SK-N-SH (cell line): ENCODE measurements around the gene CTLA4. TPM values are rescaled to one million over a fixed set of nuclear protein-coding genes. Genes with fewer than 3 reads are reported as not detected.

Source experiments
- CTCF ChIA-PET: fragments of 300-600, 350-600 bp; formaldehyde crosslinking; extraction: SDS; loops from one replicate; lab custom pipeline; 2021; lab: Yijun Ruan, JAX
- POLR2A ChIA-PET: fragments of 350-600 bp; sonication (Branson Sonifier 250); formaldehyde crosslinking; extraction: SDS; loops from one replicate; lab custom pipeline; 2020; ENCODE audit warnings: antibody characterized with exemption, inconsistent platforms; lab: Yijun Ruan, JAX
- DNase-seq: peaks from one replicate; pipeline ENCODE4 v3.0.0; 2012
- H2AFZ ChIP-seq: fragments of 200-600 bp; sonication (generic); 2 replicates; pipeline ENCODE4 v1.8.1; 2016; ENCODE audit warnings: antibody characterized with exemption, mild to moderate bottlenecking, low read depth
- H3F3A ChIP-seq: fragments of 200-600 bp; sonication (generic); replicated peaks from 2 replicates; pipeline ENCODE3; 2016; ENCODE audit warnings: antibody characterized with exemption, mild to moderate bottlenecking; ENCODE audit not compliant: insufficient read depth
- H3K27ac ChIP-seq, 2 experiments: fragments of 200-500 bp in 1 of 2; fragments of 200-600 bp in 1 of 2; sonication (Bioruptor generic) in 1 of 2; sonication (generic), shearing (Covaris generic) in 1 of 2; 2 replicates each; pipeline versions ENCODE4 v1.5.1 to v1.6.1; 2014 to 2016; ENCODE audit warnings: low read depth in 2 of 2, inconsistent platforms in 1 of 2, low read length in 1 of 2, mild to moderate bottlenecking in 1 of 2, mixed read lengths in 1 of 2
- H3K27me3 ChIP-seq: fragments of 200-600 bp; sonication (generic), shearing (Covaris generic); 2 replicates; pipeline ENCODE4 v1.6.1; 2016; ENCODE audit warnings: mixed run types; ENCODE audit not compliant: insufficient read depth
- H3K36me3 ChIP-seq, 2 experiments: fragments of 200-500 bp in 1 of 2; fragments of 200-600 bp in 1 of 2; sonication (Bioruptor generic) in 1 of 2; sonication (generic) in 1 of 2; replicated peaks in 1 of 2; 2 replicates each; pipeline versions ENCODE3 to v1.5.1; 2014 to 2016; ENCODE audit warnings: low read length in 1 of 2, mild to moderate bottlenecking in 1 of 2; ENCODE audit not compliant: insufficient read depth in 2 of 2, control insufficient read depth in 1 of 2
- H3K4me1 ChIP-seq, 2 experiments: fragments of 200-500 bp in 1 of 2; fragments of 200-600 bp in 1 of 2; sonication (Bioruptor generic) in 1 of 2; sonication (generic), shearing (Covaris generic) in 1 of 2; 2 replicates each; pipeline versions ENCODE4 v1.5.1 to v1.6.1; 2014 to 2016; ENCODE audit warnings: low read depth in 1 of 2, low read length in 1 of 2, mixed run types in 1 of 2; ENCODE audit not compliant: insufficient read depth in 2 of 2, control insufficient read depth in 1 of 2
- H3K4me2 ChIP-seq: fragments of 200-600 bp; sonication (generic), shearing (Covaris generic); 2 replicates; pipeline ENCODE4 v1.6.1; 2017; ENCODE audit warnings: mixed run types
- H3K4me3 ChIP-seq, 2 experiments: fragments of 200-500 bp in 1 of 2; fragments of 200-600 bp in 1 of 2; sonication (Bioruptor generic) in 1 of 2; sonication (generic), shearing (Covaris generic) in 1 of 2; 2 replicates each; pipeline versions ENCODE4 v1.5.1 to v1.8.1; 2014 to 2016; ENCODE audit warnings: low read depth in 2 of 2, inconsistent platforms in 1 of 2, low read length in 1 of 2, mild to moderate bottlenecking in 1 of 2, mixed read lengths in 1 of 2, moderate library complexity in 1 of 2
- H3K79me2 ChIP-seq: fragments of 200-600 bp; sonication (generic); 2 replicates; pipeline ENCODE4 v1.8.1; 2017; ENCODE audit warnings: mild to moderate bottlenecking; ENCODE audit not compliant: insufficient read depth
- H3K9ac ChIP-seq: fragments of 200-600 bp; sonication (generic); 2 replicates; pipeline ENCODE4 v1.6.1; 2017; ENCODE audit warnings: mixed run types
- H3K9me2 ChIP-seq: fragments of 200-600 bp; sonication (generic); 2 replicates; pipeline ENCODE4 v1.6.1; 2017; ENCODE audit warnings: mixed run types
- H3K9me3 ChIP-seq: fragments of 200-600 bp; sonication (generic); 2 replicates; pipeline ENCODE4 v1.6.1; 2017; ENCODE audit warnings: mixed run types, mild to moderate bottlenecking, moderate library complexity
- H4K20me1 ChIP-seq: fragments of 200-600 bp; sonication (generic); 2 replicates; pipeline ENCODE4 v1.6.1; 2017; ENCODE audit warnings: mild to moderate bottlenecking, mixed run types; ENCODE audit not compliant: insufficient read depth
- CHD2 ChIP-seq: fragments of 150-350 bp; IDR thresholded peaks from 2 replicates; pipeline ENCODE4 v1.6.1; 2018; ENCODE audit warnings: low read length; ENCODE audit not compliant: partially characterized antibody
- CTCF ChIP-seq: fragments of 200-600 bp; sonication (generic); IDR thresholded peaks from 2 replicates; pipeline ENCODE4 v1.6.1; 2017; ENCODE audit warnings: antibody characterized with exemption, mild to moderate bottlenecking, moderate library complexity
- ELF1 ChIP-seq: IDR thresholded peaks from 2 replicates; pipeline ENCODE4 v1.4.0; 2012
- FOSL2 ChIP-seq: IDR thresholded peaks from 2 replicates; pipeline ENCODE4 v1.4.0; 2012; ENCODE audit warnings: low read depth, mild to moderate bottlenecking, moderate library complexity, borderline replicate concordance
- FOXJ3 ChIP-seq: sonication (generic); formaldehyde crosslinking; IDR thresholded peaks from 2 replicates; pipeline ENCODE4 v1.5.1; 2020; ENCODE audit warnings: mild to moderate bottlenecking, missing genetic modification reagents
- FOXM1 ChIP-seq: IDR thresholded peaks from 2 replicates; pipeline ENCODE4 v1.4.0; 2012; ENCODE audit warnings: low read depth, mild to moderate bottlenecking
- GABPA ChIP-seq: IDR thresholded peaks from 2 replicates; pipeline ENCODE4 v1.4.0; 2012; ENCODE audit warnings: low read depth, mild to moderate bottlenecking
- MEF2A ChIP-seq: IDR thresholded peaks from 2 replicates; pipeline ENCODE4 v1.4.0; 2012; ENCODE audit warnings: low read depth, borderline replicate concordance
- NRF1 ChIP-seq: IDR thresholded peaks from 2 replicates; pipeline ENCODE4 v1.6.1; 2012; ENCODE audit warnings: low read depth, mild to moderate bottlenecking, low read length
- PBX3 ChIP-seq: IDR thresholded peaks from 2 replicates; pipeline ENCODE4; 2012
- RXRA ChIP-seq: IDR thresholded peaks from 2 replicates; pipeline ENCODE4 v1.4.0; 2012; ENCODE audit warnings: low read depth, mild to moderate bottlenecking, borderline replicate concordance
- SIN3A ChIP-seq: IDR thresholded peaks from 2 replicates; pipeline ENCODE4 v1.6.1; 2012; ENCODE audit warnings: low read depth, mild to moderate bottlenecking, low read length, moderate library complexity, borderline replicate concordance
- TCF12 ChIP-seq: IDR thresholded peaks from 2 replicates; pipeline ENCODE4 v1.4.0; 2012
- TEAD4 ChIP-seq: IDR thresholded peaks from 2 replicates; pipeline ENCODE4 v1.4.0; 2012; ENCODE audit warnings: mild to moderate bottlenecking, borderline replicate concordance; ENCODE audit not compliant: insufficient read depth
- YY1 ChIP-seq: IDR thresholded peaks from 2 replicates; pipeline ENCODE4 v1.4.0; 2012; ENCODE audit warnings: low read depth, mild to moderate bottlenecking
- WGBS: methylation state at CpG from one replicate; pipeline ENCODE4 v1.1.6; 2017; ENCODE audit warnings: low lambda C conversion rate; 5-methylcytosine and 5-hydroxymethylcytosine counted together
- polyA plus RNA-seq, 3 experiments: library from polyadenylated mRNA; depleted of rRNA; stranded (reverse); fragments of >200 nt; gene quantifications; 2 replicates each; pipeline ENCODE4 v1.2.3, GENCODE V29; 2012
- TF ChIP-seq, protein P1 (sequence below): IDR thresholded peaks from 2 replicates; pipeline ENCODE4 v1.4.0; 2012; ENCODE audit warnings: low read depth, borderline replicate concordance
- TF ChIP-seq, protein P2 (sequence below): fragments of 150-350 bp; IDR thresholded peaks from 2 replicates; pipeline ENCODE4 v1.6.1; 2017; ENCODE audit warnings: antibody characterized with exemption, low read length, low read depth, borderline replicate concordance
- TF ChIP-seq, protein P3 (sequence below): IDR thresholded peaks from 2 replicates; pipeline ENCODE4 v1.4.0; 2012; ENCODE audit warnings: low read depth, borderline replicate concordance

The CTLA4 gene
- polyA plus RNA-seq, 1 of the 3 experiments (the other 2 are of a cell fraction): not detected

DNA sequence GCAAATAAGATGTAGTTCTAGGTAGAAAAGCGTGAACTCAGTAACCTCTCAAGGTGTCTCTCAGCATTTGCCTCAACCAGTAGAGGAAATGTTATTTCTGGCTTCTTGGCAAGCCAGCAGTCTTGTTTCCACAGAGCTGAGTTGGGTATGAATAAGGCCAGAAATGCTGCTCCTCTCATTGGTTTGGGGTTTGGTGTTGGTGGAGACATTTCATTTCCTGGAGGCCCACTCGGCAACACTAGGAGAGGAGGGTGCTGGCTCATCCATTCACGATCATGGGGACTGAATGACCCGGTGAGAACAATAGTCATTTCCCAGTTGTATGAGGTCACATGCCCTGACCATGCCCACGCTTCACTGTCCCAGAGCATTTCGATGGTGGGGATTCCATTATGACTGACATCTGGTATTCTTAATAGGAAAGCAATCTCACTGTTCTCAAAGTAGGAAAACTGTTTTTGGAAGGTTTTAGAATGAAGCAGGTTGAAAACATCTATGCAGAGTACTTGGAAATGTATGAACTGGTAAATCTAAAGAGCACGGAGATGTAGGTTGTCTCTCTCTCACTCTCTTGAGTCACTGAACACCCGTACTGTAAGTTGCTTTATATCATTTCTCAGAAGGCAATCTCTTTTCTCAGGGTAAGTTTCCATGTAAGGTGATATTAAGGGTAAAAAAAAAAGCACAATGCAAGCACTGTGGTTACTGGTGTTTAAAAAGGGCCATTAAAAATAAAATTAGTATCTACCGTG lies 37.1 kb upstream of the CTLA4 start:
- DNase-seq: no peak
- H3K27me3 ChIP-seq: no peaks in the 10 kb centered on the region; the same call in 1 of the 2 replicates
- H3K4me2 ChIP-seq: no peak overlapping the region
- H3K9ac ChIP-seq: no peak overlapping the region
- no peaks in the 10 kb centered on the region for H3K4me1 ChIP-seq
- no peaks in the 10 kb centered on the region for H3K9me3 ChIP-seq
- no peak overlapping the region for H3K4me3 ChIP-seq
- H3F3A ChIP-seq: no peaks in the 10 kb centered on the region
- no peak overlapping the region for H2AFZ ChIP-seq
- H3K36me3 ChIP-seq: no peaks in the 10 kb centered on the region
- no peaks in the 10 kb centered on the region for H3K9me2 ChIP-seq
- ChIA-PET POLR2A (no interaction called here), CTCF (interaction anchor here (1.8 kb wide), 1 partner anchor 16 kb away, joined by 11 read pairs; no protein-coding TSS in a partner anchor)
- no peak for TF ChIP-seq CHD2
- TF ChIP-seq TCF12: no peak
- TF ChIP-seq CTCF: no peak
- no peak for TF ChIP-seq FOSL2
- TF ChIP-seq FOXM1: no peak
- no peak for TF ChIP-seq ELF1
- TF ChIP-seq, protein P1, sequence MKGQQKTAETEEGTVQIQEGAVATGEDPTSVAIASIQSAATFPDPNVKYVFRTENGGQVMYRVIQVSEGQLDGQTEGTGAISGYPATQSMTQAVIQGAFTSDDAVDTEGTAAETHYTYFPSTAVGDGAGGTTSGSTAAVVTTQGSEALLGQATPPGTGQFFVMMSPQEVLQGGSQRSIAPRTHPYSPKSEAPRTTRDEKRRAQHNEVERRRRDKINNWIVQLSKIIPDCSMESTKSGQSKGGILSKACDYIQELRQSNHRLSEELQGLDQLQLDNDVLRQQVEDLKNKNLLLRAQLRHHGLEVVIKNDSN: no peak
- no peak for TF ChIP-seq NRF1
- no peak for TF ChIP-seq YY1
- TF ChIP-seq SIN3A: no peak
- no peak for TF ChIP-seq FOXJ3 (CRISPR knock-in tag)
- TF ChIP-seq, protein P2, sequence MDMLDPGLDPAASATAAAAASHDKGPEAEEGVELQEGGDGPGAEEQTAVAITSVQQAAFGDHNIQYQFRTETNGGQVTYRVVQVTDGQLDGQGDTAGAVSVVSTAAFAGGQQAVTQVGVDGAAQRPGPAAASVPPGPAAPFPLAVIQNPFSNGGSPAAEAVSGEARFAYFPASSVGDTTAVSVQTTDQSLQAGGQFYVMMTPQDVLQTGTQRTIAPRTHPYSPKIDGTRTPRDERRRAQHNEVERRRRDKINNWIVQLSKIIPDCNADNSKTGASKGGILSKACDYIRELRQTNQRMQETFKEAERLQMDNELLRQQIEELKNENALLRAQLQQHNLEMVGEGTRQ: no peak
- no peak for TF ChIP-seq RXRA
- H3K79me2 ChIP-seq: no peaks in the 10 kb centered on the region
- 68% methylated on average over 9 of the region's 9 CpGs for WGBS
- H3K27ac ChIP-seq: no peak overlapping the region
- no peaks in the 10 kb centered on the region for H4K20me1 ChIP-seq

- H2AFZ ChIP-seq: no peak overlapping the region
- DNase-seq: no peak
- H3K27me3 ChIP-seq: no peaks in the 10 kb centered on the region; the same call in 1 of the 2 replicates
- POLR2A ChIA-PET: interaction anchor here (1.1 kb wide), 1 partner anchor 489 kb away, joined by 3 read pairs; no protein-coding TSS in a partner anchor
- H3K27ac ChIP-seq: no peak overlapping the region
- no peaks in the 10 kb centered on the region for H3K9me3 ChIP-seq
- no peaks in the 10 kb centered on the region for H3K36me3 ChIP-seq
- no peaks in the 10 kb centered on the region for H4K20me1 ChIP-seq
- H3K4me1 ChIP-seq: no peaks in the 10 kb centered on the region
- 76% methylated on average over 6 of the region's 6 CpGs for WGBS
- H3K4me3 ChIP-seq: no peak overlapping the region
- CTCF ChIA-PET: no interaction called here
- no peak overlapping the region for H3K4me2 ChIP-seq
- H3K9ac ChIP-seq: no peak overlapping the region
- H3K79me2 ChIP-seq: no peaks in the 10 kb centered on the region
- H3K9me2 ChIP-seq: no peaks in the 10 kb centered on the region
- H3F3A ChIP-seq: no peaks in the 10 kb centered on the region
- TF ChIP-seq PBX3 (no peak), GABPA (no peak), TEAD4 (no peak), FOSL2 (no peak), MEF2A (no peak)
- TF ChIP-seq, protein P3, sequence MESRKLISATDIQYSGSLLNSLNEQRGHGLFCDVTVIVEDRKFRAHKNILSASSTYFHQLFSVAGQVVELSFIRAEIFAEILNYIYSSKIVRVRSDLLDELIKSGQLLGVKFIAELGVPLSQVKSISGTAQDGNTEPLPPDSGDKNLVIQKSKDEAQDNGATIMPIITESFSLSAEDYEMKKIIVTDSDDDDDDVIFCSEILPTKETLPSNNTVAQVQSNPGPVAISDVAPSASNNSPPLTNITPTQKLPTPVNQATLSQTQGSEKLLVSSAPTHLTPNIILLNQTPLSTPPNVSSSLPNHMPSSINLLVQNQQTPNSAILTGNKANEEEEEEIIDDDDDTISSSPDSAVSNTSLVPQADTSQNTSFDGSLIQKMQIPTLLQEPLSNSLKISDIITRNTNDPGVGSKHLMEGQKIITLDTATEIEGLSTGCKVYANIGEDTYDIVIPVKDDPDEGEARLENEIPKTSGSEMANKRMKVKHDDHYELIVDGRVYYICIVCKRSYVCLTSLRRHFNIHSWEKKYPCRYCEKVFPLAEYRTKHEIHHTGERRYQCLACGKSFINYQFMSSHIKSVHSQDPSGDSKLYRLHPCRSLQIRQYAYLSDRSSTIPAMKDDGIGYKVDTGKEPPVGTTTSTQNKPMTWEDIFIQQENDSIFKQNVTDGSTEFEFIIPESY: no peak
These were observed 32.2 kb upstream of the CTLA4 start for GRCh38 chr2:203835420-203835819.
